NK-92 treated with Interleukin-12 subunit alpha and Interleukin-12 subunit beta, amount 100 ng/mL, for 24 hours (cell line): ENCODE results near the gene KCNMA1.
"Not testable (repeated sequence)": the region's sequence is repeated elsewhere in the genome, so short reads cannot be mapped to it uniquely, and the experiment has no call there.

ENCODE experiments used
- DNase-seq: peaks from one replicate; lab custom pipeline; 2025; lab: John Stamatoyannopoulos, UW

KCNMA1 gene

GRCh38 chr10:77583527-77583926 is 54.1 kb downstream of the KCNMA1 start:
- DNase-seq: no peak

GRCh38 chr10:77582710-77583115 is 54.9 kb downstream of the KCNMA1 start:
- peak; percentile 42 for DNase-seq

GRCh38 chr10:77581738-77582137 is 55.9 kb downstream of the KCNMA1 start:
- DNase-seq: no peak

- DNase-seq: no peak
These were observed 57.1 kb downstream of the KCNMA1 start for GRCh38 chr10:77580482-77580881.

GRCh38 chr10:77578583-77579227 is 58.9 kb downstream of the KCNMA1 start:
- no peak for DNase-seq

GRCh38 chr10:77577666-77578229 is 59.9 kb downstream of the KCNMA1 start:
- DNase-seq: no peak

- no peak for DNase-seq
These were observed 61.1 kb downstream of the KCNMA1 start for GRCh38 chr10:77576444-77577032.

GRCh38 chr10:77576007-77576367 is 61.6 kb downstream of the KCNMA1 start:
- DNase-seq: no peak

- DNase-seq: no peak
These were observed 62.2 kb downstream of the KCNMA1 start for GRCh38 chr10:77575271-77576006.

- no peak for DNase-seq
These were observed 63.2 kb downstream of the KCNMA1 start for GRCh38 chr10:77574438-77574837.

- not testable (repeated sequence) for DNase-seq
These were observed 65.1 kb downstream of the KCNMA1 start for GRCh38 chr10:77572520-77572919.

GRCh38 chr10:77571490-77571889 is 66.1 kb downstream of the KCNMA1 start:
- DNase-seq: no peak

GRCh38 chr10:77566914-77567566 is 70.6 kb downstream of the KCNMA1 start:
- DNase-seq: no peak

GRCh38 chr10:77566236-77566635 is 71.4 kb downstream of the KCNMA1 start:
- DNase-seq: no peak

GRCh38 chr10:77565590-77566023 is 72.0 kb downstream of the KCNMA1 start:
- DNase-seq: no peak

- DNase-seq: no peak
These were observed 72.6 kb downstream of the KCNMA1 start for GRCh38 chr10:77564731-77565589.

- DNase-seq: no peak
These were observed 73.9 kb downstream of the KCNMA1 start for GRCh38 chr10:77563638-77564270.

- no peak for DNase-seq
These were observed 74.9 kb downstream of the KCNMA1 start for GRCh38 chr10:77562742-77563141.

- DNase-seq: no peak
These were observed 75.6 kb downstream of the KCNMA1 start for GRCh38 chr10:77561991-77562390.

GRCh38 chr10:77560471-77560870 is 77.1 kb downstream of the KCNMA1 start:
- no peak for DNase-seq

GRCh38 chr10:77560052-77560451 is 77.6 kb downstream of the KCNMA1 start:
- DNase-seq: no peak
